HEK293 (cell line): ENCODE data around the gene STX4.

ENCODE experiments used
- FEZF1 ChIP-seq: fragments of 450-650 bp; formaldehyde crosslinking; IDR thresholded peaks from 2 replicates; pipeline ENCODE4 v1.5.1; 2016; ENCODE audit warnings: missing biosample characterization, missing genetic modification characterization
- GFI1B ChIP-seq: fragments of 450-650 bp; formaldehyde crosslinking; IDR thresholded peaks from 2 replicates; pipeline ENCODE4 v1.5.1; 2016; ENCODE audit warnings: missing biosample characterization, missing genetic modification characterization
- GLI4 ChIP-seq: fragments of 450-650 bp; formaldehyde crosslinking; IDR thresholded peaks from 2 replicates; pipeline ENCODE4 v1.5.1; 2016; ENCODE audit warnings: missing biosample characterization, missing genetic modification characterization
- GLIS2 ChIP-seq: fragments of 450-650 bp; formaldehyde crosslinking; IDR thresholded peaks from 2 replicates; pipeline ENCODE4 v1.5.1; 2016; ENCODE audit warnings: missing biosample characterization, missing genetic modification characterization
- KLF1 ChIP-seq: fragments of 450-650 bp; formaldehyde crosslinking; IDR thresholded peaks from 2 replicates; pipeline ENCODE4 v1.5.1; 2016; ENCODE audit warnings: missing biosample characterization, missing genetic modification characterization
- KLF16 ChIP-seq: fragments of 450-650 bp; formaldehyde crosslinking; IDR thresholded peaks from 2 replicates; pipeline ENCODE4 v1.5.1; 2017; ENCODE audit warnings: missing biosample characterization, missing genetic modification characterization
- KLF9 ChIP-seq: fragments of 450-650 bp; formaldehyde crosslinking; IDR thresholded peaks from 2 replicates; pipeline ENCODE4 v1.5.1; 2016; ENCODE audit warnings: missing biosample characterization, missing genetic modification characterization, low read depth
- ZBTB1 ChIP-seq: fragments of 450-650 bp; formaldehyde crosslinking; IDR thresholded peaks from 2 replicates; pipeline ENCODE4 v1.5.1; 2016; ENCODE audit warnings: missing biosample characterization, missing genetic modification characterization
- ZBTB17 ChIP-seq: fragments of 450-650 bp; formaldehyde crosslinking; IDR thresholded peaks from 2 replicates; pipeline ENCODE4 v1.5.1; 2016; ENCODE audit warnings: missing biosample characterization, missing genetic modification characterization
- ZEB2 ChIP-seq: fragments of 450-650 bp; formaldehyde crosslinking; IDR thresholded peaks from 2 replicates; pipeline ENCODE4 v1.5.1; 2016; ENCODE audit warnings: missing biosample characterization, missing genetic modification characterization
- ZFHX2 ChIP-seq: fragments of 450-650 bp; formaldehyde crosslinking; conservative IDR thresholded peaks from 2 replicates; pipeline ENCODE4 v1.5.1; 2016; ENCODE audit warnings: missing biosample characterization, missing genetic modification characterization
- ZNF121 ChIP-seq: fragments of 450-650 bp; formaldehyde crosslinking; IDR thresholded peaks from 2 replicates; pipeline ENCODE4 v1.5.1; 2016; ENCODE audit warnings: missing biosample characterization, missing genetic modification characterization
- ZNF132 ChIP-seq: fragments of 450-650 bp; formaldehyde crosslinking; IDR thresholded peaks from 2 replicates; pipeline ENCODE4 v1.5.1; 2017; ENCODE audit warnings: missing biosample characterization, missing genetic modification characterization, borderline replicate concordance
- ZNF19 ChIP-seq: fragments of 450-650 bp; formaldehyde crosslinking; IDR thresholded peaks from 2 replicates; pipeline ENCODE4; 2016; ENCODE audit warnings: missing biosample characterization, missing genetic modification characterization, low read depth
- ZNF362 ChIP-seq: fragments of 450-650 bp; formaldehyde crosslinking; IDR thresholded peaks from 2 replicates; pipeline ENCODE4 v1.5.1; 2016; ENCODE audit warnings: missing biosample characterization, missing genetic modification characterization
- ZNF366 ChIP-seq: fragments of 450-650 bp; formaldehyde crosslinking; conservative IDR thresholded peaks from 2 replicates; pipeline ENCODE4 v1.5.1; 2016; ENCODE audit warnings: missing biosample characterization, missing genetic modification characterization
- ZNF449 ChIP-seq: fragments of 450-650 bp; formaldehyde crosslinking; IDR thresholded peaks from 2 replicates; pipeline ENCODE4 v1.5.1; 2017; ENCODE audit warnings: missing biosample characterization, mild to moderate bottlenecking, missing genetic modification characterization, moderate library complexity
- ZNF510 ChIP-seq: fragments of 450-650 bp; formaldehyde crosslinking; IDR thresholded peaks from 2 replicates; pipeline ENCODE4 v1.5.1; 2018; ENCODE audit warnings: mild to moderate bottlenecking, missing genetic modification characterization, missing biosample characterization; ENCODE audit not compliant: insufficient replicate concordance
- ZNF514 ChIP-seq: fragments of 450-650 bp; formaldehyde crosslinking; IDR thresholded peaks from 2 replicates; pipeline ENCODE4 v1.5.1; 2016; ENCODE audit warnings: missing biosample characterization, missing genetic modification characterization
- ZNF521 ChIP-seq: fragments of 450-650 bp; formaldehyde crosslinking; IDR thresholded peaks from 2 replicates; pipeline ENCODE4 v1.5.1; 2017; ENCODE audit warnings: missing biosample characterization, mild to moderate bottlenecking, missing genetic modification characterization
- ZNF548 ChIP-seq: fragments of 450-650 bp; formaldehyde crosslinking; IDR thresholded peaks from 2 replicates; pipeline ENCODE4 v1.5.1; 2016; ENCODE audit warnings: missing biosample characterization, missing genetic modification characterization
- ZNF558 ChIP-seq: fragments of 450-650 bp; formaldehyde crosslinking; IDR thresholded peaks from 2 replicates; pipeline ENCODE4 v1.5.1; 2016; ENCODE audit warnings: missing biosample characterization, missing genetic modification characterization
- ZNF561 ChIP-seq: fragments of 450-650 bp; IDR thresholded peaks from 2 replicates; pipeline ENCODE4 v1.5.1; 2018; ENCODE audit warnings: missing biosample characterization, missing genetic modification characterization, borderline replicate concordance
- ZNF585B ChIP-seq: fragments of 450-650 bp; formaldehyde crosslinking; IDR thresholded peaks from 2 replicates; pipeline ENCODE4 v1.5.1; 2016; ENCODE audit warnings: missing biosample characterization, missing genetic modification characterization
- ZNF596 ChIP-seq: fragments of 450-650 bp; IDR thresholded peaks from 2 replicates; pipeline ENCODE4 v1.5.0; 2018; ENCODE audit warnings: missing biosample characterization, mild to moderate bottlenecking, missing genetic modification characterization, moderate library complexity
- ZNF600 ChIP-seq: fragments of 450-650 bp; formaldehyde crosslinking; IDR thresholded peaks from 2 replicates; pipeline ENCODE4 v1.5.1; 2016; ENCODE audit warnings: missing biosample characterization, missing genetic modification characterization
- ZNF623 ChIP-seq: fragments of 450-650 bp; formaldehyde crosslinking; IDR thresholded peaks from 2 replicates; pipeline ENCODE4 v1.5.1; 2016; ENCODE audit warnings: missing biosample characterization, missing genetic modification characterization
- ZNF768 ChIP-seq: fragments of 450-650 bp; formaldehyde crosslinking; IDR thresholded peaks from 2 replicates; pipeline ENCODE4 v1.5.1; 2018; ENCODE audit warnings: missing biosample characterization, mild to moderate bottlenecking, missing genetic modification characterization
- ZNF837 ChIP-seq: fragments of 450-650 bp; formaldehyde crosslinking; IDR thresholded peaks from 2 replicates; pipeline ENCODE4 v1.5.1; 2016; ENCODE audit warnings: missing biosample characterization, missing genetic modification characterization
- ZNF843 ChIP-seq: fragments of 450-650 bp; formaldehyde crosslinking; IDR thresholded peaks from 2 replicates; pipeline ENCODE4 v1.5.1; 2016; ENCODE audit warnings: missing biosample characterization, missing genetic modification characterization
- ZSCAN23 ChIP-seq: fragments of 450-650 bp; formaldehyde crosslinking; IDR thresholded peaks from 2 replicates; pipeline ENCODE4 v1.5.1; 2016; ENCODE audit warnings: missing biosample characterization, missing genetic modification characterization
- TF ChIP-seq, protein P1 (sequence below): fragments of 450-650 bp; formaldehyde crosslinking; IDR thresholded peaks from 2 replicates; pipeline ENCODE4 v1.5.1; 2016; ENCODE audit warnings: missing biosample characterization, missing genetic modification characterization
- TF ChIP-seq, protein P2 (sequence below): fragments of 450-650 bp; formaldehyde crosslinking; IDR thresholded peaks from 2 replicates; pipeline ENCODE4 v1.5.1; 2016; ENCODE audit warnings: missing biosample characterization, missing genetic modification characterization

The STX4 gene

GRCh38 chr16:31073142-31073969, 40.0 kb downstream of the STX4 start (continued):
- TF ChIP-seq, protein P1, sequence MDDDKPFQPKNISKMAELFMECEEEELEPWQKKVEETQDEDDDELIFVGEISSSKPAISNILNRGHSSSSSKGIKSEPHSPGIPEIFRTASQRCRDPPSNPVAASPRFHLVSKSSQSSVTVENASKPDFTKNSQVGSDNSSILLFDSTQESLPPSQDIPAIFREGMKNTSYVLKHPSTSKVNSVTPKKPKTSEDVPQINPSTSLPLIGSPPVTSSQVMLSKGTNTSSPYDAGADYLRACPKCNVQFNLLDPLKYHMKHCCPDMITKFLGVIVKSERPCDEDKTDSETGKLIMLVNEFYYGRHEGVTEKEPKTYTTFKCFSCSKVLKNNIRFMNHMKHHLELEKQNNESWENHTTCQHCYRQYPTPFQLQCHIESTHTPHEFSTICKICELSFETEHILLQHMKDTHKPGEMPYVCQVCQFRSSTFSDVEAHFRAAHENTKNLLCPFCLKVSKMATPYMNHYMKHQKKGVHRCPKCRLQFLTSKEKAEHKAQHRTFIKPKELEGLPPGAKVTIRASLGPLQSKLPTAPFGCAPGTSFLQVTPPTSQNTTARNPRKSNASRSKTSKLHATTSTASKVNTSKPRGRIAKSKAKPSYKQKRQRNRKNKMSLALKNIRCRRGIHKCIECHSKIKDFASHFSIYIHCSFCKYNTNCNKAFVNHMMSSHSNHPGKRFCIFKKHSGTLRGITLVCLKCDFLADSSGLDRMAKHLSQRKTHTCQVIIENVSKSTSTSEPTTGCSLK (tag by site-specific recombination) = no peak
- TF ChIP-seq KLF1 (tag by site-specific recombination) (0 out of 2 replicates have a peak, but pooled peaks have one; percentile 23), ZNF843 (tag by site-specific recombination) (no peak), ZSCAN23 (tag by site-specific recombination) (peak; percentile 17; the same call in 1 of the 2 replicates), ZNF132 (tag by site-specific recombination) (no peak), ZNF121 (peak; percentile 100), ZNF561 (tag by site-specific recombination) (peak; percentile 94), GLIS2 (peak; percentile 82), ZNF521 (tag by site-specific recombination) (no peak), ZBTB1 (tag by site-specific recombination) (no peak), ZNF510 (tag by site-specific recombination) (no peak), ZNF19 (no peak), ZBTB17 (tag by site-specific recombination) (peak; percentile 95), ZNF623 (no peak), ZNF449 (no peak; the same call in none of the 2 replicates), ZEB2 (tag by site-specific recombination) (peak; percentile 72; the same call in 1 of the 2 replicates), ZNF514 (tag by site-specific recombination) (no peak), ZFHX2 (tag by site-specific recombination) (peak; percentile 34; the same call in 1 of the 2 replicates), ZNF585B (tag by site-specific recombination) (no peak), ZNF366 (tag by site-specific recombination) (peak; percentile 76), ZNF600 (tag by site-specific recombination) (no peak), ZNF837 (tag by site-specific recombination) (no peak), KLF9 (no peak), KLF16 (tag by site-specific recombination) (peak; percentile 75), ZNF362 (tag by site-specific recombination) (no peak), ZNF558 (tag by site-specific recombination) (no peak), ZNF548 (tag by site-specific recombination) (no peak), FEZF1 (tag by site-specific recombination) (no peak), GLI4 (tag by site-specific recombination) (0 out of 2 replicates have a peak, but pooled peaks have one; percentile 57), ZNF768 (tag by site-specific recombination) (no peak), GFI1B (tag by site-specific recombination) (no peak), ZNF596 (tag by site-specific recombination) (0 out of 2 replicates have a peak, but pooled peaks have one; percentile 29)
- TF ChIP-seq, protein P2, sequence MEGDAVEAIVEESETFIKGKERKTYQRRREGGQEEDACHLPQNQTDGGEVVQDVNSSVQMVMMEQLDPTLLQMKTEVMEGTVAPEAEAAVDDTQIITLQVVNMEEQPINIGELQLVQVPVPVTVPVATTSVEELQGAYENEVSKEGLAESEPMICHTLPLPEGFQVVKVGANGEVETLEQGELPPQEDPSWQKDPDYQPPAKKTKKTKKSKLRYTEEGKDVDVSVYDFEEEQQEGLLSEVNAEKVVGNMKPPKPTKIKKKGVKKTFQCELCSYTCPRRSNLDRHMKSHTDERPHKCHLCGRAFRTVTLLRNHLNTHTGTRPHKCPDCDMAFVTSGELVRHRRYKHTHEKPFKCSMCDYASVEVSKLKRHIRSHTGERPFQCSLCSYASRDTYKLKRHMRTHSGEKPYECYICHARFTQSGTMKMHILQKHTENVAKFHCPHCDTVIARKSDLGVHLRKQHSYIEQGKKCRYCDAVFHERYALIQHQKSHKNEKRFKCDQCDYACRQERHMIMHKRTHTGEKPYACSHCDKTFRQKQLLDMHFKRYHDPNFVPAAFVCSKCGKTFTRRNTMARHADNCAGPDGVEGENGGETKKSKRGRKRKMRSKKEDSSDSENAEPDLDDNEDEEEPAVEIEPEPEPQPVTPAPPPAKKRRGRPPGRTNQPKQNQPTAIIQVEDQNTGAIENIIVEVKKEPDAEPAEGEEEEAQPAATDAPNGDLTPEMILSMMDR = peak; percentile 10; the same call in 1 of the 2 replicates
